Activated CD8-positive, alpha-beta memory T cell treated with anti-CD3 and anti-CD28 coated beads, Interleukin-2, amount 50 U/mL, for 24 hours (primary cell): ENCODE measurements around the gene TEDC2.

ENCODE experiments used
- DNase-seq: peaks from one replicate; pipeline ENCODE4 v3.0.0-alpha.2; 2020; ENCODE audit errors: extremely low read depth

TEDC2 gene

GRCh38 chr16:2496223-2497115 lies 36.6 kb downstream of the TEDC2 start:
- DNase-seq = no peak

- no peak for DNase-seq
Observed at GRCh38 chr16:2497116-2497630, 37.3 kb downstream of the TEDC2 start.

GRCh38 chr16:2497695-2498484 lies 38.0 kb downstream of the TEDC2 start:
- DNase-seq = no peak

GRCh38 chr16:2498531-2499253 lies 38.8 kb downstream of the TEDC2 start:
- DNase-seq = no peak

GRCh38 chr16:2499454-2499853 lies 39.5 kb downstream of the TEDC2 start:
- DNase-seq = no peak

GRCh38 chr16:2499890-2500429 lies 40.1 kb downstream of the TEDC2 start:
- no peak for DNase-seq

- DNase-seq = no peak
Observed at GRCh38 chr16:2500430-2500917, 40.6 kb downstream of the TEDC2 start.

- peak; percentile 38 for DNase-seq
Observed at GRCh38 chr16:2500918-2501750, 41.2 kb downstream of the TEDC2 start.

GRCh38 chr16:2501946-2502895 lies 42.3 kb downstream of the TEDC2 start:
- no peak for DNase-seq

- no peak for DNase-seq
Observed at GRCh38 chr16:2505695-2506094, 45.8 kb downstream of the TEDC2 start.

- no peak for DNase-seq
Observed at GRCh38 chr16:2507052-2507659, 47.2 kb downstream of the TEDC2 start.

GRCh38 chr16:2507665-2508064 lies 47.8 kb downstream of the TEDC2 start:
- DNase-seq = no peak

GRCh38 chr16:2508722-2509400 lies 49.0 kb downstream of the TEDC2 start:
- DNase-seq = no peak

- DNase-seq = no peak
Observed at GRCh38 chr16:2511128-2511800, 51.4 kb downstream of the TEDC2 start.

- DNase-seq = no peak
Observed at GRCh38 chr16:2511996-2512734, 52.3 kb downstream of the TEDC2 start.

GRCh38 chr16:2512735-2513404 lies 53.0 kb downstream of the TEDC2 start:
- no peak for DNase-seq
